ENCODE data around the gene ELL2.

ELL2 gene

GRCh38 chr5:95960667-95961616 lies 709 bp downstream of the ELL2 start:
- H3K4me3 ChIP-seq (ENCODE audit: low read length): peak overlapping the region; percentile 96
- H3K9ac ChIP-seq (ENCODE audit: low read length): peak overlapping the region; percentile 91
- H4K20me1 ChIP-seq (ENCODE audit: insufficient read depth, low read length): 0 out of 2 replicates have a peak, but pooled peaks cover 2% of the 10 kb centered on the region
- peak overlapping the region; percentile 67 for H3K4me2 ChIP-seq (ENCODE audit: low read depth, low read length)
- H3K4me1 ChIP-seq (ENCODE audit: low read length): peaks cover 24% of the 10 kb centered on the region
- no peaks in the 10 kb centered on the region for H3K9me2 ChIP-seq (replicated peaks; ENCODE audit: insufficient read depth, low read length)
- H3F3A ChIP-seq (ENCODE audit: insufficient read depth, low read length): no peaks in the 10 kb centered on the region
- peak overlapping the region; percentile 73 for H3K27ac ChIP-seq (ENCODE audit: low read length)
- H3K79me2 ChIP-seq (ENCODE audit: low read length): peaks cover 52% of the 10 kb centered on the region
- no peaks in the 10 kb centered on the region for H3K9me3 ChIP-seq (replicated peaks; ENCODE audit: insufficient read depth, low read length)
- peak; percentile 84 for DNase-seq
- no peaks in the 10 kb centered on the region for H3K27me3 ChIP-seq (replicated peaks; ENCODE audit: insufficient read depth, low read length)
- H3K36me3 ChIP-seq (replicated peaks; ENCODE audit: insufficient read depth, low read length): no peaks in the 10 kb centered on the region
- TF ChIP-seq EZH2 (optimal IDR thresholded peaks at IDR 0.05; ENCODE audit: low read depth, low read length) (no peak), CTCF (IDR thresholded peaks at IDR 0.05; ENCODE audit: low read length) (peak; percentile 62), EZH2phosphoT487 (IDR thresholded peaks at IDR 0.05; ENCODE audit: low read length) (no peak)
- H2AFZ ChIP-seq (ENCODE audit: low read length): peak overlapping the region; percentile 74

GRCh38 chr5:95959888-95960666 lies 1.6 kb downstream of the ELL2 start:
- peaks cover 24% of the 10 kb centered on the region for H3K4me1 ChIP-seq (ENCODE audit: low read length)
- peak overlapping the region; percentile 67 for H3K4me2 ChIP-seq (ENCODE audit: low read depth, low read length)
- no peaks in the 10 kb centered on the region for H3K36me3 ChIP-seq (replicated peaks; ENCODE audit: insufficient read depth, low read length)
- peak; percentile 28 for DNase-seq
- H4K20me1 ChIP-seq (ENCODE audit: insufficient read depth, low read length): 0 out of 2 replicates have a peak, but pooled peaks cover 2% of the 10 kb centered on the region
- H3K27me3 ChIP-seq (replicated peaks; ENCODE audit: insufficient read depth, low read length): no peaks in the 10 kb centered on the region
- H3K9me3 ChIP-seq (replicated peaks; ENCODE audit: insufficient read depth, low read length): no peaks in the 10 kb centered on the region
- no peaks in the 10 kb centered on the region for H3F3A ChIP-seq (ENCODE audit: insufficient read depth, low read length)
- H3K79me2 ChIP-seq (ENCODE audit: low read length): peaks cover 61% of the 10 kb centered on the region
- no peaks in the 10 kb centered on the region for H3K9me2 ChIP-seq (replicated peaks; ENCODE audit: insufficient read depth, low read length)
- H3K9ac ChIP-seq (ENCODE audit: low read length): peak overlapping the region; percentile 73
- peak overlapping the region; percentile 74; the same call in 1 of the 2 replicates for H2AFZ ChIP-seq (ENCODE audit: low read length)
- peak overlapping the region; percentile 96 for H3K4me3 ChIP-seq (ENCODE audit: low read length)
- TF ChIP-seq EZH2 (optimal IDR thresholded peaks at IDR 0.05; ENCODE audit: low read depth, low read length): no peak
- TF ChIP-seq CTCF (IDR thresholded peaks at IDR 0.05; ENCODE audit: low read length): no peak
- no peak for TF ChIP-seq EZH2phosphoT487 (IDR thresholded peaks at IDR 0.05; ENCODE audit: low read length)
- H3K27ac ChIP-seq (ENCODE audit: low read length): no peak overlapping the region

GRCh38 chr5:95959051-95959887 lies 2.4 kb downstream of the ELL2 start:
- H3K36me3 ChIP-seq (replicated peaks; ENCODE audit: insufficient read depth, low read length): no peaks in the 10 kb centered on the region
- no peak overlapping the region for H3K27ac ChIP-seq (ENCODE audit: low read length)
- TF ChIP-seq CTCF (IDR thresholded peaks at IDR 0.05; ENCODE audit: low read length): no peak
- TF ChIP-seq EZH2phosphoT487 (IDR thresholded peaks at IDR 0.05; ENCODE audit: low read length): no peak
- TF ChIP-seq EZH2 (optimal IDR thresholded peaks at IDR 0.05; ENCODE audit: low read depth, low read length): no peak
- H2AFZ ChIP-seq (ENCODE audit: low read length): no peak overlapping the region
- no peak overlapping the region for H3K9ac ChIP-seq (ENCODE audit: low read length)
- H3K79me2 ChIP-seq (ENCODE audit: low read length): peaks cover 66% of the 10 kb centered on the region
- DNase-seq: no peak
- H3K27me3 ChIP-seq (replicated peaks; ENCODE audit: insufficient read depth, low read length): no peaks in the 10 kb centered on the region
- 0 out of 2 replicates have a peak, but pooled peaks cover 2% of the 10 kb centered on the region for H4K20me1 ChIP-seq (ENCODE audit: insufficient read depth, low read length)
- H3K4me3 ChIP-seq (ENCODE audit: low read length): peak overlapping the region; percentile 96
- no peaks in the 10 kb centered on the region for H3K9me3 ChIP-seq (replicated peaks; ENCODE audit: insufficient read depth, low read length)
- H3K4me2 ChIP-seq (ENCODE audit: low read depth, low read length): peak overlapping the region; percentile 67
- H3K4me1 ChIP-seq (ENCODE audit: low read length): peaks cover 24% of the 10 kb centered on the region
- H3K9me2 ChIP-seq (replicated peaks; ENCODE audit: insufficient read depth, low read length): no peaks in the 10 kb centered on the region
- H3F3A ChIP-seq (ENCODE audit: insufficient read depth, low read length): no peaks in the 10 kb centered on the region
